Activated T-helper 1 cell treated with Interleukin-2 at 50 U/mL for 16 hours (primary cell): Measurements from ENCODE around the gene LIN52.
"Not testable (repeated sequence)": the region's sequence is repeated elsewhere in the genome, so short reads cannot be mapped to it uniquely, and the experiment has no call there.

Experiments used
- DNase-seq: peaks from one replicate; pipeline ENCODE4 v3.0.0-alpha.2; 2020; ENCODE audit warnings: low read depth

Gene LIN52

GRCh38 chr14:74109369-74109768, 24.6 kb downstream of the LIN52 start:
- no peak for DNase-seq

DNA sequence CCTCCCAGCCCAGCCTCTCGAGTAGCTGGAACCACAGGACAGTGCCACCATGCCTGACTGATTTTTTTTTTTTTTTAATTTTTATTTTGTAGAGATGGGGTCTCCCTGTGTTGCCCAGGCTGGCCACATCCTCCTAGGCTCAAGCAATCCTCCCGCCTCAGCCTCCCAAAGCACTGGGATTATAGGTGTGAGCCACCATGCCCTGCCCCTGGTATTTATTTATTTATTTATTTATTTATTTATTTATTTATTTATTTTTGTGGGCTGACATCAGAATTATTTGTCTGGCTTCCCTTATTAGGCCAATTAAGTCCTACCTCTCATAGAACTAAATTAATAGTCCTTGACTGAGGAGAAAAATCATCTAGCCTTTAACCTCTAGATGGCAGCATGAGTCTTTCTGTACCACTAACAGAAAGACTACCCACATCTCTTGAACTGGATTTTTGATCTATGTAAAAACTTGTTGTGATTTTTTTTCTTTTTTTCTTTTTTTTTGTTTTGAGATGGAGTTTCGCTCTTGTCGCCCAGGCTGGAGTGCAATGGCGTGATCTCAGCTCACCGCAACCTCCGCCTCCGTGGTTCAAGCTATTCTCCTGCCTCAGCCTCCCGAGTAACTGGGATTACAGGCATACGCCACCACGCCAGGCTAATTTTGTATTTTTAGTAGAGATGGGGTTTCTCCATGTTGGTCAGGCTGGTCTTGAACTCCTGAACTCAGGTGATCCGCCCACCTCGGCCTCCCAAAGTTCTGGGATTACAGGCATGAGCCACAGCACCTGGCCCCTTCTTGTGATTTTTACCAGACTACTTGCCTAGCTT, 26.9 kb downstream of the LIN52 start:
- not testable (repeated sequence) for DNase-seq

GRCh38 chr14:74125487-74125886, 40.7 kb downstream of the LIN52 start:
- DNase-seq: not testable (repeated sequence)

- no peak for DNase-seq
Measured at GRCh38 chr14:74126315-74127013, 41.7 kb downstream of the LIN52 start.

GRCh38 chr14:74127634-74128033, 42.9 kb downstream of the LIN52 start:
- DNase-seq: no peak

DNA sequence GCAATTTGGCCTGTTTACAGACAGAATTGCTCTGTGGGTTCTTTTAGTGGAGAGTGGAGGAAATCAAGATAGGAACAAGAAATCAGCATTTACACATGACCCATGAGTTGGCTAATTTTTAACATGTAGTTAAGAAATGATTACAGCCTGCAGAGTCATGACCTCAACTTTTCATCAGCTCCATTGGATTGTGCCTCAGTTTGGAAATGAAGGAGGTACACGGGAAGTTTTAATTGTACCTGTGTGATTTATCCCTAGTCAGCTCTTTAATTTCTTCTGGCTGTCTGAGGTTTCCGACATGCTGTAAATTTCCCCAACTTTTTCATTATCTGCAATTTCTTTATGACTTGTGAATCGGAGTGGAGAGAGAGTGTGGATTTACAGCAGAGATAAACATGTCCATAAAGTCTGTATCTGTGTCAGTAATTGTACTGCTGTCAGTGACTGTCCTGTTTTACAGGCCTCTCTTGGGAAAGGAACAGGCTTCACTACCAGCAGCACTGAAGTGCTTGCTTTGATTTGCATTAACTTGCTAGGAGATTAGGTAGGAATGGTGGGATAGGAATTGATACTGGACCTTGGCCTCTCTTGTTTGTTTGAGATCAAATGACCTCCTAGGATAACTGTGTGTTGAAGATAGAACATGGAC, 49.2 kb downstream of the LIN52 start:
- DNase-seq: no peak

GRCh38 chr14:74134484-74134883, 49.7 kb downstream of the LIN52 start:
- DNase-seq: no peak

GRCh38 chr14:74135426-74135825, 50.7 kb downstream of the LIN52 start:
- DNase-seq: no peak

DNA sequence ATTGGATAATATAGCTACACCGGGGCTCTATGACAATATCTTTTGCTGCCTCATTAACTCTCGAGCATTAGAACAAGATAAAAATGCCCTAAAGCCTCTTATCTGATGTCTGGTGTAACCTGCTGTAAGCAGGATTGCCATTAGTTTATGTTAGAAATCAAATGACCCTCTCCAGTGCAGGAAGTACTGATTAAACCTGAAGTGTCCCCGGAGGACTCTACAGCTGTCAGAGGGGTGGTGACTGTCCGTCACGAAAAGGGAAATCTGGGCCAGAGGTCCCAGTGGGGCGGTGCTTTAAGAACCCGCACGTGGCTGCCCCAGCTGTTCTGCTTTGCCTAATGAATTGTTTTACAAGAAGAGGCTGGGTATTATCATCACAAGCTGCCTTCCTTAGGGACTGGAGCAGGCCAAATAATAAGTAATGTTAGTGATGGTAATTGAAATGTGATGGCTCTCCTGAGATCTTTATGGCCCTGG, 55.7 kb downstream of the LIN52 start:
- no peak for DNase-seq

DNA sequence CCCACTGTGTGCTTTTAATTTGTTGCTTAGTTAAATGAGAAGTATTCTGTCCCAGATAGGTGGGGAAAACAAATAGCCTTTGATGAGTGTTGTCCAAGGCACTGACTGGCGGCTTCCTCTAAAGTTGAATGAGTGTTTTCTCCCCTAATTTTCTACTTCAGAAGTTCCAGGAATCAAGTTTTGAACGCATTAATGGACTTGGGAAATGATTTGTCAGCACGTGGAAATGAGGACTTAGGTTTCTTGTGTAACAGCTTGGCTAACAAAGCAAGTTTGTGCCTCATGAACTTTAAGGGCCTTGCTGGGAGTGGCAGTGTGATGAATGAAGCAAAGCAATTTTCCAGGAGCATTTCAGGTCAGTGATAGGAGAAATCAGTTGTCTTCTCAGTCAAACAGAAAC, 56.9 kb downstream of the LIN52 start:
- no peak for DNase-seq

GRCh38 chr14:74142523-74142922, 57.8 kb downstream of the LIN52 start:
- DNase-seq: no peak

DNA sequence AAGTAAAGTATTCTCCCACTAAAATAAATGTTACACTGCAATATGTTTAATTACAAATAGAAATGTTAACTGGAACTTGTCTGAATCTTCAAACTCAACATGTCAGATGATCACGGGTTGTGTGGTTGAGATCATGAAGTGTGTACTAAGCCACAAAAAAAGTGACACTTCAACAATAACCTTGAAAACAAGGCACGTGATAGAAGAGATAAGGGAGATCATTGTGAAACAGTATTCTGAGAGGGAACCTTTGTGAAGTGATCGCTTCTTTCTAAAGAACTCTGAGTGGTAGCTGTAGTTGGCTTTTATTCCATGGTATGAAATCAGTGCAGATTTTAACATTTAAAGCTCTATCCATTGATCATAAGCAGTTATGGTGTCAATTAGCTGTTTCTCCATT, 60.0 kb downstream of the LIN52 start:
- no peak for DNase-seq

DNA sequence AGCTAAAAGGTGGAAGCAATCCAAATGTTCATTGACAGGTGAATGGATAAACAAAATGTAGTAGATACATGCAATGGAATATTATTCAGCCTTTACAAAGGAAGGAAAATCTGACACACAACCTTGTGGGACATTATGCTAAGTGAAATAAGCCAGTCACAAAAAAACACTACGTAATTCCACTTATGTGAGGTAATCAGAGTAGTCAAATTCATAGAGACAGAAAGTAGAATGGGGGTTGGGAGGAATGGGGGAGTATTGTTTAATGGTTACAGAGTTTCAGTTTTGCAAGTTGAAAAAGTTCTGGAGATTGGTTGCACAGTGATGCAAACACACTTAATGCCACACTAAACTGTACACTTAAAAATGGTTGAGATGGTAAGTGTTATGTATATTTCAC, 62.8 kb downstream of the LIN52 start:
- no peak for DNase-seq

DNA sequence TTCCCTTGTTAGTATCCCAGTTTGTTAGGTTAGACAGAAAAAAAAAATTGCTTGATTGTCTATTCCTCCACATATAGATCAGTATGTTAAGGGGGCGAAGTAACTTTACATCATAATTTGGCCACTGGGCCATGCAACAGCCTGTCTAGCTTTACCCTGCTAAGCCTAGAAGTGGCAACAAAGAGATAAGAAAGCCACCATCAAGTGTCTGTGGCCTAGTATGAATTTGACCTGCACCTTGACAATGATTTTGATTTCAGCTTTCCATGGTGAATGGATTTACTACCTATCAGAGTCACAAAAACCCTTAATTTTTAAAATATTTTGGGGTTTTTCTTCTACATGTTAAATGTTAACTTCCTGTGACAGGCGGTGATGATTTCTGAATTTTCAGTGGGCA, 63.9 kb downstream of the LIN52 start:
- DNase-seq: no peak

DNA sequence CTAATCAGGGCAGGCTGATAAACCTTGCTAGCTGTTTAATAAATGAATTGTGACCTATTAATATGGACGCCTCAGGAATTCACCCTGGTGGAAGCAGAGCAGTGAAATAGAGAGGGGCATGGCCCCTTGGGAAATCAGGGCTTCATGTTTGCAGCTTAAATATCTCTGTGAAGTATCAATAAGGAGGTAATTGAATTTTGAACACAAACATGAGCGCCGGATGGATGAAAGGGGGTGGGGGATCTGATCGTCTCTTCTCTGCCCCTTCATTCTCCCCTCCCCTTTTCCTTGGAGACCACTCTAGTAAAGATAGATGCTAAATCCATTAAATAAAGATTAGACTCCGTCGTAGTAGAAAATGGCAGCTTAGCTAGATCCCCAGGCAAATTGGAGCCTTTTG, 70.5 kb downstream of the LIN52 start:
- DNase-seq: no peak

DNA sequence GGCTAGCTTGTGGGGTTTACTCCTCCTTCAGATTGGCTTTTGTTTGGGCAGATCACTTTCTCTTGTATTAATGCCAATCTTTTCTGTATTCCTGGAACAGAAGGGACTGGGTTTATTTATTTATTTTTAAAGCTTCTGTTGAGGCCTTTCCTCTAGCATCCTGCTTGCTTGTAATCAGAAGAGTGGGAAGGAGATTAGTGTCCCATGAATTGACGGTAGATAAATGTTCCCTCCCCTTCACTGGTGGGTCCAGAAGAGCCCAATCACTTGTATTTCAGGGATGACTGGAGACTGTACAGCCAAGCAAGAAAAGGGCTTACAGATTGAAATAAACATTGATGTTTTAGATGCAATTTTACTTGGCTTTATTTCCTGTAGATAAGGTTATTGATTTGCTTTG, 71.0 kb downstream of the LIN52 start:
- no peak for DNase-seq

GRCh38 chr14:74160763-74161162, 76.0 kb downstream of the LIN52 start:
- no peak for DNase-seq

- DNase-seq: no peak
Measured at GRCh38 chr14:74161526-74162158, 76.9 kb downstream of the LIN52 start.

- DNase-seq: no peak
Measured at GRCh38 chr14:74169906-74170305, 85.2 kb downstream of the LIN52 start.

- no peak for DNase-seq
Measured at GRCh38 chr14:74176400-74176793, 91.6 kb downstream of the LIN52 start.

DNA sequence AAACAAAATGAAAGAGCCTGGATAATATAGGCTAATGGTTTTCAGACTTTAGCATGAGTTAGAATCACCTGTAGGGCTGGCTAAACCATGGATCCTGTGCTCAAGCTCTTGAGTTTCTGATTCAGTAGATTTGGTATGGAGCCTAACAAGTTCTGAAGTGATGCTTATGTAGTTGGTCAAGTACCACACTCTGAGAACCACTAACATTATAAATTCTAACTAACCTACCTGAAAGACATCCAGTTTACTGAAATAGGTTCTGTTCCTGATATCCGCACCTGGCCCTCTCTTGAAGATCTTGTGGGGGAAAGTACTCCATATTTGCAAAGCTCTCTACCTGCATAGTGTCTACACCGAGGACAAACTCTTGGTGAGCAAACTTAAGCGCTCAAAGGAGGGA, 95.1 kb downstream of the LIN52 start:
- no peak for DNase-seq

DNA sequence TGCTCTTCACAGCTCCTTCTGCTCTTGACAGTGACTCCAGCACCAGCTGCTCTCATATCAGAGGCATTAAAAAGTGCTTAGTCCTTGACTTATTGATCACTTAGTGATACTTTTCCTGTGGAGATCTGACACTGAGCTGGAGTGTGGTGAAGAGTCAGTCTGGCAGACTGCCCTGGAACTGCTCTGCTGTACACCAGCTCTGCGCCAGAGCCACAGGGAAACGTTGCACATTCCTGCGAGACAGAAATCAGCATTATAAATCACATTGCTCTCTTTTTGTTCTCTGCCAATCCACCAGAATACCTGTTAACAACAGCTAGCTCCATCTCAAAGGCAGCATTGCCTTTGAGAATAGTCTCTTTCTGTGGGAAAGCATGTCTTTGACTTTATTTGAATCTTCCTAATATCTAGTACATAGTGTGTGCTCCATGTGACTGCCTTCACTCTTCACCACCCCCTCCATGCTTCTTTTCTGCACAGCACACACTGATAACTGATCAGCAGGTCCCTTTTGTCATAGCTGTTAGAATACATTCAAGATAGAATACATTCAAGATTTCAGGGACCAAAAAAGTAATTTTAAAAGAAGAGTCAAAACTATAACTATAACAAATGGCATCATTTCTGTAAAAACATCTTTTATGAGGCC, 106.3 kb downstream of the LIN52 start:
- DNase-seq: no peak
